ENCODE measurements around the gene ACACA.

GRCh38 chr17:37039269-37039668 lies 367.4 kb downstream of the ACACA start:
- TF ChIP-seq, protein P1, sequence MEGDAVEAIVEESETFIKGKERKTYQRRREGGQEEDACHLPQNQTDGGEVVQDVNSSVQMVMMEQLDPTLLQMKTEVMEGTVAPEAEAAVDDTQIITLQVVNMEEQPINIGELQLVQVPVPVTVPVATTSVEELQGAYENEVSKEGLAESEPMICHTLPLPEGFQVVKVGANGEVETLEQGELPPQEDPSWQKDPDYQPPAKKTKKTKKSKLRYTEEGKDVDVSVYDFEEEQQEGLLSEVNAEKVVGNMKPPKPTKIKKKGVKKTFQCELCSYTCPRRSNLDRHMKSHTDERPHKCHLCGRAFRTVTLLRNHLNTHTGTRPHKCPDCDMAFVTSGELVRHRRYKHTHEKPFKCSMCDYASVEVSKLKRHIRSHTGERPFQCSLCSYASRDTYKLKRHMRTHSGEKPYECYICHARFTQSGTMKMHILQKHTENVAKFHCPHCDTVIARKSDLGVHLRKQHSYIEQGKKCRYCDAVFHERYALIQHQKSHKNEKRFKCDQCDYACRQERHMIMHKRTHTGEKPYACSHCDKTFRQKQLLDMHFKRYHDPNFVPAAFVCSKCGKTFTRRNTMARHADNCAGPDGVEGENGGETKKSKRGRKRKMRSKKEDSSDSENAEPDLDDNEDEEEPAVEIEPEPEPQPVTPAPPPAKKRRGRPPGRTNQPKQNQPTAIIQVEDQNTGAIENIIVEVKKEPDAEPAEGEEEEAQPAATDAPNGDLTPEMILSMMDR (IDR thresholded peaks at IDR 0.05; ENCODE audit: low read depth, low read length, poor library complexity, severe bottlenecking), result no peak
- TF ChIP-seq EZH2phosphoT487 (IDR thresholded peaks at IDR 0.05; ENCODE audit: borderline replicate concordance, low read length), result no peak

All from DOHH2 (cell line).